GM10266 (cell line): ENCODE results near the gene SLC30A1.

Source experiments
- DNase-seq: peaks from one replicate; pipeline ENCODE4 v3.0.0; 2012; ENCODE audit errors: extremely low spot score
- CTCF ChIP-seq: IDR thresholded peaks from 2 replicates; pipeline ENCODE4 v1.5.1; 2012; ENCODE audit warnings: mild to moderate bottlenecking, low read depth; ENCODE audit not compliant: control insufficient read depth, insufficient read depth; ENCODE audit errors: missing control alignments

Gene SLC30A1

GRCh38 chr1:211553549-211553948 lies 25.4 kb downstream of the SLC30A1 start:
- no peak for DNase-seq
- no peak for TF ChIP-seq CTCF

GRCh38 chr1:211551638-211552460 lies 27.1 kb downstream of the SLC30A1 start:
- TF ChIP-seq CTCF, result no peak
- DNase-seq, result no peak

- no peak for TF ChIP-seq CTCF
- no peak for DNase-seq
These were observed 29.8 kb downstream of the SLC30A1 start for GRCh38 chr1:211549092-211549711.

GRCh38 chr1:211548321-211549091 lies 30.5 kb downstream of the SLC30A1 start:
- no peak for TF ChIP-seq CTCF
- DNase-seq, result no peak

GRCh38 chr1:211547710-211548109 lies 31.3 kb downstream of the SLC30A1 start:
- DNase-seq, result no peak
- TF ChIP-seq CTCF, result no peak

GRCh38 chr1:211546543-211546942 lies 32.4 kb downstream of the SLC30A1 start:
- DNase-seq, result no peak

More at GRCh38 chr1:211546543-211546942, 32.4 kb downstream of the SLC30A1 start:
- no peak for TF ChIP-seq CTCF
